CD4-positive, alpha-beta T cell treated with Interleukin-15 for 4 hours (primary cell): ENCODE measurements around the gene HTR1D.
"Not testable (repeated sequence)": the region's sequence is repeated elsewhere in the genome, so short reads cannot be mapped to it uniquely, and the experiment has no call there.

Experiments
- DNase-seq: peaks from one replicate; pipeline ENCODE4 v3.0.0-alpha.2; 2020; ENCODE audit warnings: low spot score

HTR1D gene

DNA sequence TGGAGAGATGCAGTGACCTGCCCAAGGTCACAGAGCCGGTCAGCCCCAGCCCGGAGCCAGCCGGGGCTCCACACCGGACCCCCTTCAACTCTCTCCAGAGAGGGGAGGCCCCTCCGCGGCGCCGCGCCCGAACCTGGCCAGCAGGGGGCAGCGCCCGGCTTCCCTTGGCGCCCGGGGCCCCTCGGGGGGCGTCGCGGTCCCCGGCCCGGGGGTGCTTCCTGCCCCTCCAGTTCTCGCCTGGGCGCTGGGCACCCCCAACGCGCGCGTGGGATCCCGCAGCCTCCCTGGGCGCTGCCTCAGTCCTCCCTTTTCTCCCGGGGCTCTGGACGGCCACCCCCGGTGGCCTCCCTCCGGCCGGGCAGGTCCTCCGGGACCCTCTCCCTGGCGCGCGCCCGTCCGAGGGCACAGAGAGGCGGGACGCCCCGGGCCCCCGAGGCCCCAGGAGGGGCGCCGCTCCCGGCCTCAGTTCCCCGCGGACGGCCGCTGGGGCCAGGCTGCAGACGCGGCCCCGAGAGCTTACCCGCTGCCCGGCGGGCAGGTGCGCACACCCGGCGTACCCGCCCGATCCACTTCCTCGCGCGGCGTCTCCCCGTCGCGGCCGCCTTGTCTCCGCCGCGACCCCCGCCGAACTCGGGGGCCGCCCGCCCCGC, 406 bp downstream of the HTR1D start:
- DNase-seq = peak; percentile 3

- DNase-seq = no peak
Measured at GRCh38 chr1:23215751-23216449, 1.4 kb downstream of the HTR1D start.

- DNase-seq = no peak
Measured at GRCh38 chr1:23215291-23215690, 2.0 kb downstream of the HTR1D start.

- DNase-seq = no peak
Measured at GRCh38 chr1:23214640-23215039, 2.7 kb downstream of the HTR1D start.

GRCh38 chr1:23211955-23212354, 5.3 kb downstream of the HTR1D start:
- DNase-seq = no peak

- no peak for DNase-seq
Measured at GRCh38 chr1:23210963-23211362, 6.3 kb downstream of the HTR1D start.

GRCh38 chr1:23210351-23210785, 6.9 kb downstream of the HTR1D start:
- DNase-seq = no peak

- no peak for DNase-seq
Measured at GRCh38 chr1:23209770-23210169, 7.5 kb downstream of the HTR1D start.

DNA sequence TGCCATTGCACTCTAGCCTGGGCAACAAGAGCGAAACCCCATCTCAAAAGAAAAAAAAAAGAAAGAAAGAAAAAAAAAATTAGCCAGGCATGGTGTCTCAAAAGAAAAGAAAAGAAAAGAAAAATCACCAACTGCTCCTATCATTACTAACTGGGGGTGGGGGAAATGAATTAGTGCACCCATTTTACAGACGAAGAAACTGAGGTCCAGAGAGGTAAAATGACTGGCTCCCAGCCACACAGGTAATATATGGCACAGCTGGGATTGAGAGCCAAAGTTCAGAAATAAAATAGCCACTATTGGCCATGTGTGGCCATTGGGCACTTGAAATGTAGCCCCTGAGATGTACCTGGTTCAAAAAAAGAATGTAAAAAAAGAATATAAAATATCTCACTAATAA, 8.8 kb downstream of the HTR1D start:
- DNase-seq = no peak

GRCh38 chr1:23207733-23208132, 9.6 kb downstream of the HTR1D start:
- not testable (repeated sequence) for DNase-seq

DNA sequence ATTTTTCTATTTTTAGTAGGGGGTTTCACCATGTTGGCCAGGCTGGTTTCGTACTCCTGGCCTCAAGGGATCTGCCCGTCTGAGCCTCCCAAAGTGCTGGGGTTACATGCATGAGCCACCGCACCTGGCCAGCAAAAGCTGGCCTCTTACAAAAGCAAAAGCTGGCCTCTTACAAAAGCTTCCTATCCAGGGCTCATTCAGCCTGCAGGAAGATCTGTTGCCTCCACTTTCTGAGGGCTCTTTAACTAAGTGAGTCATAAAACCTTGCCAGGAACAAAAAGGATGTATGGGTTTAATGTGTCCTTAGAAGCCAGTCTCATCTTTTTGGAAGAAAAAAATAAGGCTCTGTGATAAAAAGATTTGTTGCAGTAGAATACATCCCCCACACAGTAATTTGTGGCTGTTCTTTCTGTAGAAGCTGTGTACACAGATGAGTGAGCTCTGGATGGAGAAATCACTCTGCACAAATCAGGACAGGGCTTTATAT, 15.0 kb downstream of the HTR1D start:
- no peak for DNase-seq

- no peak for DNase-seq
Measured at GRCh38 chr1:23200883-23201282, 16.4 kb downstream of the HTR1D start.

DNA sequence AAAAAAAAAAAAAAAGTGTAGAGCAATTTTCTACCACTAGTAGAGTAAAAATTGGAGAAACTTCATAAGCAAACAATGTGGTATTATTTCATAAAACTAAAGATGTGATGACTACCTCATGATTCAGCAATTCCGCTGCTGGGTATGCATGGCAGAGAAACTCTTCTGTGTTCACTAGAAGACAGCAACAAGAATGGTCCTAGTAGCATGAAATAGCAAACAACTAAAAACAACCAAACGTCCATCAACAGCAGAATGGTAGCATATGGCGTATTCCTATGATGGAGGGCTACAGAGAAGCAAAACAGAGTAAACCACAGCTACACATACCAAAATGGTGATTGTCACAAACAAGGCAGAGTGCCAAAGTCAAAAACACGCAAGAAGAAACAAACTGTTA, 18.9 kb downstream of the HTR1D start:
- DNase-seq = no peak

GRCh38 chr1:23196627-23197328, 20.5 kb downstream of the HTR1D start:
- DNase-seq = no peak

DNA sequence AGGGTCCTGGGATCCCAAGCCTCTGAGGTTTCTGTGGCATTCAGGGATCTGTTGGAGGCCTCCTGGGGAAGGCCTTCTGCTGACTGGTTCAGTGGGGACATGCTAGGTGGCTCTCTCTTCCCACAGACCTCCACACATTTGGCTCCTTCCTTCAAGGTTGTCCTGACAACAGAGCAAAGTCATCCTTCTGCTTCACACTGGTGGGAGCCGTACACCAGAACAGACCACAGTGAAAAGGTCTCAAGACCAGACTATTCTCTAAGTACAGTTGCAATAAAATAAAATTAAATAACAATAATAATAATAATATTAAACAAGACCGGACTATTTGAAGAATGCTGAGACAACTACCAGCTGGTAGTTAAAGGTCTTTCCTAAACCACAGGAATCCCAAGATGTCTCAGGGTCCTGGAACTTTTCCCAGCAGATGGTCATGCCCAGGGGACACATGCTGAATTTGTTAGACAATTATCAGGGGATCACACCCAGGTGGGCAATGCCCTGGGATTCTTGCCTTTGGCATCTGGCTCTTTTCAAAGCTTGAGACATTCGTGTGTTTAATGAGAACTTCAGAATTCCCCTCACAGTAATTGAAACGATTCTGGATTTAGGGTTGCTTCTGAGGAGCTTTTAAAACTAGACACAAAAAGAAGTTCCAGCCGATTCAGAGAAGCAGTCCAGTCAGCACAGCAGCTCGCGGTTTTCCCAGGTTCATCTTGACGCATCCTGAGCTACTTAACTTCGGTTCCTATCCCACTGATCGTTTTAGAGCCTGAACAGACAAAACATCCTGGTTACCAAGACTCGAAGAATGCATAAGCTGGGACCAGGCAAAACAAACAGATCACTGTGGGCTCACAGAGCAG, 22.9 kb downstream of the HTR1D start:
- DNase-seq = no peak

- DNase-seq = no peak
Measured at GRCh38 chr1:23193391-23194118, 23.7 kb downstream of the HTR1D start.

DNA sequence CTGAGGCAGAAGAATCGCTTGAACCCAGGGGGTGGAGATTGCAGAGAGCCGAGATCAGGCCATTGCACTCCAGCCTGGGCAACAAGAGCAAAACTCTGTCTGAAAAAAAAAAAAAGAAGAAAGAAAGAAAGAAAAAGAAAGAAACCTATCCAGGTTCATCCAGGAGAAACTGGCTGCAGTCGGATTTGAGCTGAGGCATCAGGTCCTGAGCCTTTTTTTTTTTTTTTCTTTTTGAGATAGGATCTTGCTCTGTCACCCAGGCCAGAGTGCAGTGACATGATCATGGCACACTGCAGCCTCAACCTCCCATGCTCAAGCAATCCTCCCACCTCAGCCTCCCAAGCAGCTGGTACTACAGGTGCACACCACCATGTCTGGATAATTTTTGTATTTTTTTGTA, 26.1 kb downstream of the HTR1D start:
- no peak for DNase-seq

DNA sequence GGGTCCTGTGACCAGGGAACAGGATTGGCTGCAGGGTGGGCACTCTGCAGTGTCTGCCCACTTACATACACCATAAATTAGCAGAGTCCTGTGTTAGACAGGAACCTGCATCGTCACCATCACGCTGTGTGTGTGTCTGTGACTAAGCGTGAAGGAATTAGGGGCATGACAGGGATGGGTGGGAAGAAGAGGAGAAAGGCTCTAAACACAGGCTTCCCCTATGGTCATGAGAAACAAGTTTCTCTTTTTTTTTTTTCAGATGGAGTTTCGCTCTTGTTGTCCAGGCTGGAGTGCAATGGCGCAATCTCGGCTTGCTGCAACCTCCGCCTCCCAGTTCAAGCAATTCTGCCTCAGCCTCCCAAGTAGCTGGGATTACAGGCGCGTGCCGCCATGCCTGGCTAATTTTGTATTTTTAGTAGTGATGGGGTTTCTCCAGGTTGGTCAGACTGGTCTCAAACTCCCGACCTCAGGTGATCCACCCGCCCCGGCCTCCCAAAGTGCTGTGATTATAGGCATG, 28.3 kb downstream of the HTR1D start:
- DNase-seq = not testable (repeated sequence)

- DNase-seq = no peak
Measured at GRCh38 chr1:23188434-23188884, 28.8 kb downstream of the HTR1D start.

- no peak for DNase-seq
Measured at GRCh38 chr1:23187637-23188036, 29.7 kb downstream of the HTR1D start.

- DNase-seq = no peak
Measured at GRCh38 chr1:23185381-23185780, 31.9 kb downstream of the HTR1D start.
